Measurements from ENCODE around the gene MGAT5. TPM values are rescaled to one million over a fixed set of nuclear protein-coding genes. Genes with fewer than 3 reads are reported as not detected.
A peak's percentile ranks its signal among the peaks of the same experiment; 100 is the strongest.

The MGAT5 gene
- total and polyA plus RNA-seq, 2 donors: 8.8 to 36.8 TPM

DNA sequence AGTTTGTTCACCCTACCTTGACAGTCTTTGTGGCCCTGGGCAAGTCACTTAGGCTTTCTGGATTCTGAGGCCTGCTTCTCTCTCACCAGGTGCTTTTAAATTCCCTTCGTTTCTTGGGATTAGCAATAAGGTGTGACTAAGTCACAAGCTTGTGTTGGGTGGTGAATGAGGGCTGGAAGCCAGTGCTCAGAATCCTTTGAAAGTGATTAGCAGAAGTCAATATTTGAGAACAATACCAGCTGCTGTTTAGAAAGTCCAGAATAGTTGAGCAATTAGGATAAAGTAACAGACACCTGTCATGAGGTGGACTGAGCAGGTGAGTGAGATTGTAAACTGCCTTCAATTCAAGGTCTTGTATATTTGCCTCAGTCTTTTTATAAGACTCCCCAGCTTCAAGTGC lies 19.3 kb upstream of the MGAT5 start:
- WGBS: 94% methylated on average over 1 of the region's 1 CpG
- H3K4me1 ChIP-seq (ENCODE audit: control insufficient read depth in 2 of 2, insufficient read depth in 2 of 2, low read length in 2 of 2): peaks cover 45 to 52% of the 10 kb centered on the region in 2 donors
- H3K9me3 ChIP-seq (ENCODE audit: control insufficient read depth in 2 of 2, insufficient read depth in 1 of 2, low read length in 1 of 2): peaks cover 0 to 5% of the 10 kb centered on the region in 2 donors
- H3K27me3 ChIP-seq (ENCODE audit: control insufficient read depth in 2 of 2, insufficient read depth in 1 of 2, low read length in 1 of 2): no peaks in the 10 kb centered on the region
- H3K4me3 ChIP-seq (ENCODE audit: low read length in 2 of 2): no peak overlapping the region
- no peak for DNase-seq (ENCODE audit: low read depth in 6 of 9, low spot score in 9 of 9)
- no peaks in the 10 kb centered on the region for H3K36me3 ChIP-seq (ENCODE audit: control insufficient read depth in 2 of 2, insufficient read depth in 2 of 2, low read length in 1 of 2)
- peak overlapping the region; percentile 86 to 93 for H3K27ac ChIP-seq (ENCODE audit: low read depth in 1 of 2, low read length in 1 of 2)

DNA sequence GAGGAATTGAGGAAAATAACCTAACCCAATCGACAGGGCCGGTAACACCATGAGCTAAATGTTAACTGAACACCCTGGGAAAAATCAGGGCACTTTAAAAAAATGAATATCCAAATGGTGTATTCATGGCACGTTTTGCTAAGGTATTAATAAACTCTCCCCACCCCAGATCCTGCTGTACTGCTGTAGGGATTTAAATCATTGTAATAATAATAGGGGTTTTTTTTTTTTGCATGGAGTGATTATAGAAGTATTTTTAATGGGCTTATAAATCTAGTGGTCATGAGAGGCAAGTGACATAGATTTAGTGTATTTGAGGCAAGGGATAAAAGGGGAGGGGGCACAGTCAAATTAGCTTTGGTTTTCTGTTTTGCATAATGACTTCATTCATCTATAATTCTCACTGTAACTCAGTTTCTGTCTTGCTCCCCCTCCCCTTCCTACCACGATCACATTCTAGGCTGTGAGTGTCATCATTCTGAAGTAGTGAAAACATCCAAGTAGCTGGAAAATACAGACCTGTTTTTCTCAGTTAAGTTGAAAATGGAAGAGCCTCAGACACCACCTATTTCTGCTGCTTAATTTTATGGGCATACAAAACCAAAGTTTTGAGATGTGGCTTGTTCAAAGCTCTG lies 18.2 kb upstream of the MGAT5 start:
- Histone ChIP-seq H3K36me3 (ENCODE audit: control insufficient read depth in 2 of 2, insufficient read depth in 2 of 2, low read length in 1 of 2) (no peaks in the 10 kb centered on the region), H3K4me3 (ENCODE audit: low read length in 2 of 2) (no peak overlapping the region), H3K4me1 (ENCODE audit: control insufficient read depth in 2 of 2, insufficient read depth in 2 of 2, low read length in 2 of 2) (peaks cover 45 to 52% of the 10 kb centered on the region in 2 donors), H3K27me3 (ENCODE audit: control insufficient read depth in 2 of 2, insufficient read depth in 1 of 2, low read length in 1 of 2) (no peaks in the 10 kb centered on the region), H3K9me3 (ENCODE audit: control insufficient read depth in 2 of 2, insufficient read depth in 1 of 2, low read length in 1 of 2) (no peaks in the 10 kb centered on the region), H3K27ac (ENCODE audit: low read depth in 1 of 2, low read length in 1 of 2) (peak overlapping the region; percentile 43 to 93)
- WGBS: 91% methylated on average over 4 of the region's 4 CpGs
- DNase-seq (ENCODE audit: low read depth in 6 of 9, low spot score in 9 of 9): no peak

GRCh38 chr2:134238371-134238770 lies 15.5 kb upstream of the MGAT5 start:
- DNase-seq (ENCODE audit: low read depth in 6 of 9, low spot score in 9 of 9): no peak
- WGBS: 66% methylated on average over 3 of the region's 3 CpGs
- Histone ChIP-seq H3K4me1 (ENCODE audit: control insufficient read depth in 2 of 2, insufficient read depth in 2 of 2, low read length in 2 of 2) (peaks cover 29 to 36% of the 10 kb centered on the region in 2 donors), H3K4me3 (ENCODE audit: low read length in 2 of 2) (no peak overlapping the region), H3K27ac (ENCODE audit: low read depth in 1 of 2, low read length in 1 of 2) (no peak overlapping the region), H3K27me3 (ENCODE audit: control insufficient read depth in 2 of 2, insufficient read depth in 1 of 2, low read length in 1 of 2) (no peaks in the 10 kb centered on the region), H3K9me3 (ENCODE audit: control insufficient read depth in 2 of 2, insufficient read depth in 1 of 2, low read length in 1 of 2) (no peaks in the 10 kb centered on the region), H3K36me3 (ENCODE audit: control insufficient read depth in 2 of 2, insufficient read depth in 2 of 2, low read length in 1 of 2) (peaks cover 0 to 3% of the 10 kb centered on the region in 2 donors)

GRCh38 chr2:134240061-134240460 lies 13.8 kb upstream of the MGAT5 start:
- peaks cover 0 to 3% of the 10 kb centered on the region in 2 donors for H3K36me3 ChIP-seq (ENCODE audit: control insufficient read depth in 2 of 2, insufficient read depth in 2 of 2, low read length in 1 of 2)
- H3K27ac ChIP-seq (ENCODE audit: low read depth in 1 of 2, low read length in 1 of 2): no peak overlapping the region
- no peaks in the 10 kb centered on the region for H3K9me3 ChIP-seq (ENCODE audit: control insufficient read depth in 2 of 2, insufficient read depth in 1 of 2, low read length in 1 of 2)
- H3K4me1 ChIP-seq (ENCODE audit: control insufficient read depth in 2 of 2, insufficient read depth in 2 of 2, low read length in 2 of 2): peaks cover 25 to 34% of the 10 kb centered on the region in 2 donors
- H3K4me3 ChIP-seq (ENCODE audit: low read length in 2 of 2): no peak overlapping the region
- 97% methylated on average over 2 of the region's 2 CpGs for WGBS
- no peaks in the 10 kb centered on the region for H3K27me3 ChIP-seq (ENCODE audit: control insufficient read depth in 2 of 2, insufficient read depth in 1 of 2, low read length in 1 of 2)
- DNase-seq (ENCODE audit: low read depth in 6 of 9, low spot score in 9 of 9): no peak

- H3K4me1 ChIP-seq (ENCODE audit: control insufficient read depth in 2 of 2, insufficient read depth in 2 of 2, low read length in 2 of 2): peaks cover 35 to 37% of the 10 kb centered on the region in 2 donors
- 98% methylated on average over 2 of the region's 2 CpGs for WGBS
- H3K27me3 ChIP-seq (ENCODE audit: control insufficient read depth in 2 of 2, insufficient read depth in 1 of 2, low read length in 1 of 2): no peaks in the 10 kb centered on the region
- peaks cover 0 to 3% of the 10 kb centered on the region in 2 donors for H3K36me3 ChIP-seq (ENCODE audit: control insufficient read depth in 2 of 2, insufficient read depth in 2 of 2, low read length in 1 of 2)
- DNase-seq (ENCODE audit: low read depth in 6 of 9, low spot score in 9 of 9): no peak
- no peaks in the 10 kb centered on the region for H3K9me3 ChIP-seq (ENCODE audit: control insufficient read depth in 2 of 2, insufficient read depth in 1 of 2, low read length in 1 of 2)
- no peak overlapping the region for H3K4me3 ChIP-seq (ENCODE audit: low read length in 2 of 2)
- H3K27ac ChIP-seq (ENCODE audit: low read depth in 1 of 2, low read length in 1 of 2): no peak overlapping the region
These were observed 12.0 kb upstream of the MGAT5 start for GRCh38 chr2:134241911-134242310.

- H3K4me1 ChIP-seq (ENCODE audit: control insufficient read depth in 2 of 2, insufficient read depth in 2 of 2, low read length in 2 of 2): peaks cover 36 to 42% of the 10 kb centered on the region in 2 donors
- no peaks in the 10 kb centered on the region for H3K9me3 ChIP-seq (ENCODE audit: control insufficient read depth in 2 of 2, insufficient read depth in 1 of 2, low read length in 1 of 2)
- DNase-seq (ENCODE audit: low read depth in 6 of 9, low spot score in 9 of 9): no peak
- 97% methylated on average over 1 of the region's 1 CpG for WGBS
- no peak overlapping the region for H3K27ac ChIP-seq (ENCODE audit: low read depth in 1 of 2, low read length in 1 of 2)
- H3K36me3 ChIP-seq (ENCODE audit: control insufficient read depth in 2 of 2, insufficient read depth in 2 of 2, low read length in 1 of 2): peaks cover 0 to 3% of the 10 kb centered on the region in 2 donors
- H3K27me3 ChIP-seq (ENCODE audit: control insufficient read depth in 2 of 2, insufficient read depth in 1 of 2, low read length in 1 of 2): no peaks in the 10 kb centered on the region
- no peak overlapping the region for H3K4me3 ChIP-seq (ENCODE audit: low read length in 2 of 2)
These were observed 10.6 kb upstream of the MGAT5 start for GRCh38 chr2:134243244-134243643.

DNA sequence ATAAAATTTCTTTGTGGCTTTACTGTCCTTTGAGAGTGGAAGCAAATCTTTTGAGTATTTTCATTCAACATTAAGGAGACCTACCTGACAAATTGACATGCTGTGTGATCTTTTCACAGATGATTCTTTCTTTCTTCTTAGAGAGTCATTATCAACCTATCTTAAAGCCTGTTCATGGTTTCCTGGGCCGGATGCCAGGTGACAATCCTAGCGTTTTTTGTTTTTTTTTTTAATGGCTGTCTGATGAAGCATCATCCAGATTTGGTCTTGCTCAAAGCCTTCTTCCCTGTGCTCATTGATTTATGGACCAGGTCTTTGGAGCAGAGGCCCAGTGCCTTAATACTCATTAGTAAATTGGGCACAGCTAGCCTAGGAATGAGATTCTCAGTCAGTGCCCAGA lies 9.8 kb upstream of the MGAT5 start:
- DNase-seq (ENCODE audit: low read depth in 6 of 9, low spot score in 9 of 9): peak in 1 of 9 donors; percentile 60
- H3K27me3 ChIP-seq (ENCODE audit: control insufficient read depth in 2 of 2, insufficient read depth in 1 of 2, low read length in 1 of 2): no peaks in the 10 kb centered on the region
- WGBS: 13% methylated on average over 2 of the region's 2 CpGs
- no peak overlapping the region for H3K27ac ChIP-seq (ENCODE audit: low read depth in 1 of 2, low read length in 1 of 2)
- peaks cover 36 to 47% of the 10 kb centered on the region in 2 donors for H3K4me1 ChIP-seq (ENCODE audit: control insufficient read depth in 2 of 2, insufficient read depth in 2 of 2, low read length in 2 of 2)
- H3K9me3 ChIP-seq (ENCODE audit: control insufficient read depth in 2 of 2, insufficient read depth in 1 of 2, low read length in 1 of 2): no peaks in the 10 kb centered on the region
- peaks cover 0 to 3% of the 10 kb centered on the region in 2 donors for H3K36me3 ChIP-seq (ENCODE audit: control insufficient read depth in 2 of 2, insufficient read depth in 2 of 2, low read length in 1 of 2)
- no peak overlapping the region for H3K4me3 ChIP-seq (ENCODE audit: low read length in 2 of 2)

- DNase-seq (ENCODE audit: low read depth in 6 of 9, low spot score in 9 of 9): no peak
- Histone ChIP-seq H3K27ac (ENCODE audit: low read depth in 1 of 2, low read length in 1 of 2) (no peak overlapping the region), H3K36me3 (ENCODE audit: control insufficient read depth in 2 of 2, insufficient read depth in 2 of 2, low read length in 1 of 2) (peaks cover 0 to 3% of the 10 kb centered on the region in 2 donors), H3K27me3 (ENCODE audit: control insufficient read depth in 2 of 2, insufficient read depth in 1 of 2, low read length in 1 of 2) (no peaks in the 10 kb centered on the region), H3K9me3 (ENCODE audit: control insufficient read depth in 2 of 2, insufficient read depth in 1 of 2, low read length in 1 of 2) (no peaks in the 10 kb centered on the region), H3K4me3 (ENCODE audit: low read length in 2 of 2) (no peak overlapping the region), H3K4me1 (ENCODE audit: control insufficient read depth in 2 of 2, insufficient read depth in 2 of 2, low read length in 2 of 2) (peaks cover 36 to 47% of the 10 kb centered on the region in 2 donors)
- WGBS: 86% methylated on average over 3 of the region's 3 CpGs
These were observed 9.3 kb upstream of the MGAT5 start for GRCh38 chr2:134244587-134244986.

- peak; percentile 57 to 91 (median 75) for DNase-seq (ENCODE audit: low read depth in 6 of 9, low spot score in 9 of 9)
- Histone ChIP-seq H3K4me3 (ENCODE audit: low read length in 2 of 2) (no peak overlapping the region), H3K36me3 (ENCODE audit: control insufficient read depth in 2 of 2, insufficient read depth in 2 of 2, low read length in 1 of 2) (peaks cover 0 to 7% of the 10 kb centered on the region in 2 donors), H3K27me3 (ENCODE audit: control insufficient read depth in 2 of 2, insufficient read depth in 1 of 2, low read length in 1 of 2) (no peaks in the 10 kb centered on the region), H3K9me3 (ENCODE audit: control insufficient read depth in 2 of 2, insufficient read depth in 1 of 2, low read length in 1 of 2) (no peaks in the 10 kb centered on the region), H3K27ac (ENCODE audit: low read depth in 1 of 2, low read length in 1 of 2) (no peak overlapping the region), H3K4me1 (ENCODE audit: control insufficient read depth in 2 of 2, insufficient read depth in 2 of 2, low read length in 2 of 2) (peaks cover 41 to 47% of the 10 kb centered on the region in 2 donors)
- 4% methylated on average over 2 of the region's 2 CpGs for WGBS
These were observed 8.4 kb upstream of the MGAT5 start for GRCh38 chr2:134245340-134245984.
